ENCODE results near the gene LLCFC1.

Gene LLCFC1

DNA sequence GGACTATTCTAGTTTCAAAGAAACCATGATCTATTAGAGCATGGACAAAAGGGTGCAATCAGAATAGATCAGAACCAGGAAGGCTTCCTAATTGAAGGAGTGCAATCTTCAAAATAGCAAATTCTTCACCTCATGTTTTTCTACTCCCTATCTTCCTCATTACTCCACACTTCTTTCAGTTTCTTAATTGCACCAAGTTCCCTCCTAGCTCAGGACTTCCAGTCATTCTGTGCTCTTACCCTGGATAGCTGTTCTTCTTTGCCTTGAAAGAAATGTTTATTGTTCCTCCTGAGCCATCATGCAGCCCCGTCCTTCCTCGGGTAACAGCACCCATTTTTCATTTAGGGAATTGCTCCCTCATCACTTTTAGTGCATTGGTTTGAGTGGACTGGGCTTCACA is 28.8 kb upstream of the LLCFC1 start:
- no peak for FAIRE-seq

DNA sequence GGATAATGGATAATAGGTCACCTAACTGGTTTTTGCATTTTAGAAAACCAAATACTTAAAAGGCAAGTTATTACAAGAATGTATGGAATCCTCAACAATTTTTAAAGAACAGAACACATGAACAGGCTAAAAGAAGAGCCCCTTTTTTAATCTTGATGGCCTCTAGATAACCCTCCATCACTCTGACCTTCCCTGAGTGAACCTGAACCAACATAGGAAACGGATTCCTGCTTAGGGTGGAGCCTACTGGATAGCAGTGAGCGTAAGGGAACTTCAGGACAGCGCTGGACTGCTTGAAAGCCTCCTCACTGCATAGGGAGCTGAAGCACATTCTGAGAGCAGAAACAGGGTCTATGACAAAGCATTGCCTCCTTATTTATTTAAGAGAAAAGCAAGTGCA is 26.2 kb upstream of the LLCFC1 start:
- FAIRE-seq, result no peak

DNA sequence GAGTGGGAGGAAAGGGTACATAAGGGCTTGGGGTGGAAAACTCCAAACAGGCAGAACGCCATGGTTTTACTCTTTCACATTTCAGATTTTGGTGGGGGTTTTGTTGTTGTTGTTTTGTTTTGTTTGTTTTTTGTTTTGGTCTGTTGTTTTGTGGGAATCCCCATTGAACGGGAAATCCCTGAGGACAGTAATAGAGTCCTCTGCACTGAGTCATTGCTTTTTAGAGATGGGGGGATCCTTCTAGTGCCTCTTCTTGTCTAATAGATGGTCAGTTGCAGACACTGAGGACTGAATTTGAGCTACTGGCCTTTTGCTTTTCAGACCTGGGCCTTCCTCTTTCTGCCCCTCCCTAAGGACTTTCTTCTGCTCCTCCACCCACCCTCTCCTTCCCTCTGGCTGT is 25.7 kb upstream of the LLCFC1 start:
- no peak for FAIRE-seq

DNA sequence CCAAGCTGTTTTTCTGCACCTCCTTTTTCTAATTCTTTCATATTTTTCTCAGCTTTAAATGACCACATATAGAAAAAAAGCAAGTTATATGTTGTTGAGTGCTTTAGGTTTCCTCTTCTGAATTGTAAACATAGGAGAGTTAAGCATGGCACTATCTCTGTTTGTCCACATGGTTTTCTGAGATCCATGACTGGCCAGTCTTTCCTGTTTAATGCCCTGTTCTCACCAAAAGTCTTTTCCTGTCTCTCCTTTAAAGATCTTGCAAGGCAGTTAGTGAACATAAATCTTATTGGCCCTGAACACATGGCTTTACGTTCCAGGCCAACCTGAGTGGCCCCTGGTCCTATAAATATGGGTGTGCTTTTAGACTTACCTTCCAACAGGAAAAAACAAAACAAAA is 25.2 kb upstream of the LLCFC1 start:
- FAIRE-seq, result no peak

DNA sequence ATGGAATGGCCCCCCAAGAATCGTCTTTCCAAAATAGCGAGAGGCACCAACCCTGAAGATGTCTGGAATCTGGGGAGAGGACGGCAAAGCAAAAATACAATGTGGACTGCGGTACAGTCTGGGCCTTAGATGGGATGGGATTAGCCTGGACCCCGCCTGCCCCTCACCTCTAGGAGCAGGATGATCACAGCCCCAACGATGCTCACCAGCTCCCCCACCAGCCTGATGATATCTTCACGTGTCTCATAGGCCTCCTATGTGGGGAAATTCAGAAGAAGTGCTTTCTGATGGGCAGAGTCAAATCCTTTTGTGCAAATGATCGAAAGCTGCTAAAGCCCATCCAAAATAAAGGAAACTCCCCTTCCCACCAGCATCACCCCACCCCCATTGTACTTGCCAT is 24.0 kb upstream of the LLCFC1 start:
- no peak for FAIRE-seq

DNA sequence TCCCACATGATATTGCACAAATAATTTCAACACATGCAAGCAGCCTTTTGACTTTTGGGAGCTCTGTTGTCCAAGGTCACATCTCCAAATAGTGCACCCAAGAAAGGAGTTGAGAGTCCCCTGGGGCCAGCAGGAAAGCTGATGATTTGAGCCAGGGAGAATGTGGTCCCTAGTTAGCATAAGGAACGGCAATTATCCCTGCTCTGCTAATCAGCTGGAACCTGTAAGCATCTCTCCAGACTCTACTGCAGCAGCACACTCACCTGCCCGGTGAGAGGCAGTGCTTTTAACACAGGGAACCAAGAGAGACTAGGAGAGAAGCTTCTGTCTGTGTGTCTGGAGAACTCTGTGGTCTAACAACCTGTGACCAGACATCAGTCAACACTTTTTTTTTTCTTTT is 22.8 kb upstream of the LLCFC1 start:
- FAIRE-seq, result no peak

DNA sequence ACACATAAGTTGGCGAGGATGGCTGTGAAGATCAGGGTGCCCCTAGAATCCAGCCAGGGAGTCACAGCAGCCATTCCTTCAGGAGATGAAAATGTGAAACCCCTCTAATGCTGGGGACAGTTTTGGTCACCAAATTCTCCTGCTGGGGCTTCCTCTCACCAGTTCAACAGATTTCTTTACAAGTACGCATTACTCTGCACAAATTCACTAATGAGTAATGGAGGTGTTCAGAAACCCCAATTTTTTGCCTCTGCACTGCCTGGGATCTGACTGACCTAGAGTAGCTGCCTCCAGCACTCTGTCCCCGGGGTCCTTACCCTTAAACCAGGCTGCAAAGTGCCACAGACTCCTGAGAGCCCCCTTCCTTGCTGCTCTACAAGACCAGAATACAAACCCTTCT is 21.8 kb upstream of the LLCFC1 start:
- FAIRE-seq, result no peak

DNA sequence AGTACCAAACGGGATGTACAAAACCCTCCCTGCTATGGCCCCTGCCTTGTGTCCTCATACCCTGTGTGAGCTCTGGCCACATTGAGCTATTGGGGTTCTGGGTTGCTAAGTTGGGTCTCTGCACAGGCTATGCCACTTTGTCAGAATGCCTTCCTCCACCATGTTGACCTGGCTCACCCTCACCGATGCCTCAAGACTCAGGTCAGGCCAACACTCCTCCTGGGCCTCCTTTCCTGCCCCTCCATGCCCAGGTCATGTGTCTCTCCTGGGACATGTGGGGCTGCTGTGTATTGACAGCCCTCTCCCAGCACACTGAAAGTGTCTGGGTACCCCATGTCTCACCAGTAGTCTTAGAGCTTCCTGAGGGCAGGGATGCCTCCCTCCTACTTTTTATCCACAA is 20.4 kb upstream of the LLCFC1 start:
- no peak for FAIRE-seq

DNA sequence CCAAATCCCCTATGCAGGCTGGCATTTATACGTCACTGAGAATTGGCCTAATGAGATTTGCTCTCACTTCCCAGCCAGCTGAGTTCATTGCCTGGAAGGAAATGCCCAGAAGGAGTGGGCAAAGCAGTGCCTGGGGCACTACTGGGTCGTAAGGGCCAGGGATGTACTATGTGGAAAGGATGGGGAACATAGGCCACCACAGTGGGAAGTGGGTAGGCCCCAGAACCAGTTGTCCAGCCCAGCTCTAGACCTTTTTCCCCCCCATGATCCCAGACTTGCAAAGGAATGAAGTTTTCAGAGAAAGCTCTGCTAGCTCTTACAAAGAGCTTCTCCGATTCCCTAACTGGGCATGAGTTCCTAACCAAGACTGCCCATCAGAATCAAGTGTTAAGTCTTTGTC is 19.6 kb upstream of the LLCFC1 start:
- no peak for FAIRE-seq

DNA sequence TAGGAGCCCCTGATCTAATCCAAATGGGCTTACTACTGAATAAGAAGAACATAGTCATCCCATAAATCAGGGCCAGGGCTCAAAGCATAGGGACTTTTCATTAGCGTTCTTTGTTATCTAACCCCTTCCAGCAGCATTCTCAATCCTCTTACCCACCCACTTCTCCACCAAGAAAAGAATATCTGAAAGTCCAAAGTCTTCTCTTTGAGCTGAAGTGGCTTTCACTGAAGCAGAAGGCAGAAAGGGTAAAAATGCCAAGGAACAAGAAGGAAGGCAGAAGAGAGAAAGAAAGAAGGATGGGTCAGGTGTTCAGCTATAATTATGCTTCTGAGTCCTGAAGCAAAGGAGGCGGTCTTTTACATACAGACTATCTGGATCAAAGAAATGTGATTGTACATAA is 15.9 kb upstream of the LLCFC1 start:
- no peak for FAIRE-seq

DNA sequence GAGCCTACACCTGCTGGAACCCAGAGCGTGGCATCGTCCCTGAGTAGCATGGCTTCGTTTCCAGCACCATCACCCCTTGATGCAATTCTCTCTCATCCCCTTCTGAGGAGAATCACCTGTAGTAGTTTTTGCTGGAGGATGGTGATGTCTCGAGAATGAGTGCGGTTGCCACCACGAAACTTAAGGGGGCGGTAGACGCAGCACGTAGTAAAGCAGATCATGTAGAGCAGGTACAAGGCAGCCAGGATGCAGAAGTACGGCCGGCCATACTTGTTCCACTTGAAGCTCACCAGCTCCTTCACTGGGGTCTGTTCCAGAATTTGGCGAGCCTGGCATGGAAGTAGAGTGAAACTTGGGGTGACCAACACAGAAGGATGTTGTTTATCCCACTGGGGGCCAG is 13.9 kb upstream of the LLCFC1 start:
- no peak for FAIRE-seq

DNA sequence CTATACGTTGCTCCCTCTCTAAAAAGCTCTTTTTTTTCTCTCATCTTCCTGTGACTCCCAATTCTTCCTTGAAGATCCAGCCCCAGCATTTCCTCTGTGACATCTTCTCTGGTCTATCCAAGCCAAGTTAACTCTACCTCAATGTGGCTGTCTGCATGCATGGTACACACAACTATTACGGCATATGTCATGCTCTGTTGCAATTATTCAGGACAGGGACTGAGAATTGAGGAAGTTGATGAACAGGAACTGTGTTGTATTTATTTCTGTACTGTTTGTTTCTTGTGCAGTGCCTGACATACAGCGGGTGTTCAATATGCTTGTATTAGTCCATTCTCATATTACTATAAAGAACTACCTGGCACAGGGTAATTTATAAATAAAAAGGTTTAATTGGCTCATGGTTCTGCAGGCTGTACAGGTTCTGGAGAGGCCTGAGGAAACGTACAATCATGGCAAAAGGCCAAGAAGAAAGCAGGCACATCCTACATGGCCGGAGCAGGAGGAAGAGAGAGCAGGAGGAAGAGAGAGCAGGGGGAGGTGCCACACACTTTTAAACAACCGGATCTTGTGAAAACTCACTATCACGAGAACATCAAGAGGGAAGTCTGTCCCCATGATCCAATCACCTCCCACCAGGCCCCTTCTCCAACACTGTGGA is 12.1 kb upstream of the LLCFC1 start:
- no peak for FAIRE-seq

DNA sequence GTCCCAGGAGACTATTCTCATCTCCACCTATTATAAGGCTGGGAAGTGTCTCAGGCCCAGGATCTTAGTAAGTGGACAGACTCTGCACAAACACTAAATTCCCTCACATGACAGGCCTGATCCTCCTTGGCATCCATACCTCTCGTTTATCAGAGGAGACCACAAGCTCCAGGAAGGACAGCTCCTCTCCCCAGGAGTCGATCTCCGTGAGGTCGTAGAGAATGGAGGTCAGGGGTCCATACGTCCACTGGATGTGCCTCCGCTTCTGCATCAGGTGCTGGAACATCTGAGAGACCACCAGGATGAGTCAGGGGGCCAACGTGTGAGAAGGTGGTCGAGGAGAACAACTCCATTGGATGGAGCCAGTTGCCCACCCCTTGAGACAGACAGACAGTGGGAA is 11.3 kb upstream of the LLCFC1 start:
- FAIRE-seq, result no peak

DNA sequence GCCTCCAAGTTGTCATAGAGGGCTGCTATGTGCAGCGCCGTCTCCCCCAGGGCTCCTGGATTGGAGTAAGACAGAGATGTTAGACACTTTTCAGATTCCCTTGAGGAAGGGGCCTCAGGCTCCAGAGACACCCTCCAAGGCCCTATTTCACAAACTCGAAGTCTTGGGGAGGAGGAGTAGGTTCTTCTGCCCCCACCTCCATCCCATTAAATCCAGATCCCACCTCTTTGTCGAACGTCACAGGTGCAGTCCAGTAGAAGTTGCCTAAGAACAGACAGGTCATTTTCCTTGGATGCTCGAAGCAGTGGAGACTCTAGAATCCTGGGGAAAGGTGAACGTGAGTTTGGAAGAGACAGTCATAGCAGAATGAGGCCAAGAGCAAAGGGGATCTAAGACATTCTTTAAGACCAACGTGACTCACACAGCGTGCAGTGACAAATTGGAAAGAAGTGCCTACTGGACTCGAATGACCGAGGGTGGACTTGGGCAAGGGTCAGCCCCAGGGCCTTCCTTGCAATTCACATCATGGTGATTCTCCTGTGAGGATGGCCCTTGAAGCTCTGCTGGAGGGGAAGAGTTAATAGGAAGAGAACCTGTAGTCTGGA is 9.1 kb upstream of the LLCFC1 start:
- no peak for FAIRE-seq

DNA sequence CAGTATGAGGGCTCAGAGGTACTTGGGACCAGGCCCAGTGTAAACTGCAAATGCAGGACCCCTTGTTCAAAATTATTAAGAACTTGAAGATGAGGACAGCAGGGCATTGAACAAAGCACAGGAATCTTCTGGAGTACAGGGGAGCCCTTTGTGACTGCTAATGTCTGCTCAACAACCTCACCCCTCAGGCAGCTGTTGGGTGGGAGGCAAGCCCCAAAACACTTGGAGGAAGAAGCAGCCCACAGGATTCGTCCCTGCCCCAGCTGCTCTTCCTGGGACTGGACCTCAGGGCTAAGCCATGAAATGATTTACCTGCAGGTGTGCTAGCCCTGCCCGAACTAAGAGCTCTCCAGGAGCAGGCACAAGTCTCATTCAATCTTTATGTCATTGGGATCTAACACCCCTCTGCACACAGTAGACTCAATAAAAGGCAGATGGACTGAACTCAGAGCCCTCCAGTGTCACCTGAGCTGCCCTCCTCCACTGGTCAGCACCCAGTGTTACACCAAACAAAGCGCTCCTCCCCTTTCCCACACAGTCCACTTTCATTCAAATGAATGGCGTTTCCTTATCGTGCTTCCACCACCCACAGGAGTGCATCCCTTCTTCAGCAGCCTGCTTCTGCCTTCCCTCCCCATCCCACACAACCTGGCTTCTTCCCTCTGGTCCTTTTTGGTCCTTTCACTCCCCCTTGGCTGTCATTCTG is 6.7 kb upstream of the LLCFC1 start:
- no peak for FAIRE-seq

DNA sequence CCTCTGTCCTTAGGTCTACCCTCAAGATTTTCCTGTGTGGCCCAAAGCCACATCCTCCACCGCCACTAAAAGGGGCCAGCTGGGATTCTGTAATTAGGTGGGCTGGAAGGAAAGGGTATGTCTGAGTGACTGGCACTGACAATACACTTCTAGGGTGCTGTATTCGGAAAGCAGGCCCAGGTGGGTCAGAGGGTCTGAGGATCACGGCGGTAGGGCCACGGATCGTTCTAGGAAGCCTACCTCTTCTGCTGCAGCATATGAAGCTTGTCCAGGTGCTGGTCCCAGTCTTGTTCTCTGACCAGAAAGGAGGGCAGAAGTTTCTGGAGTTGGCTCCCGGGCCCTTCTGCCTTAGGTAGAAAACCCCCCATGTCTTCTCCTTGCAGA is 6.2 kb upstream of the LLCFC1 start:
- FAIRE-seq, result no peak

DNA sequence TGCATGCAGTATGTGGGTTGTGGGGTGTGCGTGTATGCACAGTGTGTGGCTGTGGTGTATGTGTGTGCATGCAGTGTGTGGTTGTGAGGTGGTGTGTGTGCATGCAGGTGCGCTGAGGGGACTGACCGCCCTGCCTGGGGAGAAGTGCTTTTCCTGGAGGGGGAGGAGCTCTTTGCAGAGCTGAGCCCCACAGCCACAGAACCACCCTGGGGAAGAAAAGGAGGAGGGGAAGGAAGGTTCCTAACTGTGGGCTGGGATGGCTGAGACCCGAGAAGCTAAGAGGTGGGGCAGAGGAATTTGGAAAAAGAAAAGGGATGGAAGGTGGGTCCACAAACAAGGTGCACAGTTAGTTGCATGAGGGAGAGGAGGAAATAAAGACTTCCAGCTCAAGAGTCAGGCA is 5.7 kb upstream of the LLCFC1 start, which contains the start of gene TRPV5:
Gene TRPV5 (minus strand): TSS at position 123 of the 400 bp plus-strand sequence. CDS start 287 bp downstream, outside the sequence.
- no peak for FAIRE-seq

DNA sequence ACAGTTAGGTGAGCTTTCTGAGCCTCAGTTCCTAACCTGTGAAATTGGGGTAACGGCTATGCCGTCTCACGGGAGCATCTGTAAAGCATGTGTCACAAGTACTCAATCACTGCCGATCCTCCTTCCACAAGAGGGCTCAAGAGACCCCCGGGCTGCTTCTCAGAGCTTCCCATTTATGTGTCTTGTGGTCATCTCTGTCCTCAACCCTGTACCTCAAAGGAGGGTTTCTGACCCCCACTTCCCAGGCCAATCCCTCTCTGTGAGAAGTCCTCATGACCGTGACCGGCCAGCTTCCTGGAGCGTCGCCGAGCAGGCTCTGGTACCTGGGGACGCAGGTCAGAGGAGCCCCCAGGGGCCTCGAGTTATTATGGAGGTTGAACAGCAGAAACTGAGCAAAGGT is 5.2 kb upstream of the LLCFC1 start:
- FAIRE-seq, result no peak

DNA sequence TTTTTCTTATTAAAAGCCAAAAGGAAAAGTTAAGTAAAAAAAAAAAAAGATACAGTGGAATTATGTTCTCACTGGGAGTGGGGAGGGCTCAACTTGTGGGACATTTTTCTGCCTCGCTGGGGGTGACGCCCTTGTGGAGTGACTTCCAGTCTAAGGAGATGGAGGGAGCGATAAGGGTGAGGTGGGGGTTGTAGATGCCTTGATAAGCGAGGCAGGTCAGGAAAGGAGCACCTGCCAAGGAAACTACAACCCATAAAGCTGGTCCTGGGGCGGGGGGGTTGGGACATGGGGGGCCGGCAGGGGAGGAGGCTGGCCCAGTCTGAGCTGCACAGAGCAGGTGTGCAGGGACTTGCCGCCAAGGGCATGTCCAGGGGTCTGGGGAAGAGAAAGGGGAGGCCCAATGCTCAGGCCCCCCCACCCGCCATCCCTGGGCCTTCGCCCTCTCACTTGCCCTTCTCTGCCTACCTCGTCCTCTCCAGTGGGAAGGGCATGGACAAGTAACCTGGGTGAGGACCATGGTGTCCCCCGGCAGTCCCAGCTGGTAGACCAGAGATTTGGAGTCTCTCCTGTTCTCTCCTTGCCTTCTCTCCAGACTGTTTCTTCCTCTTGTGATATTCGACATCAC is 3.2 kb upstream of the LLCFC1 start:
- no peak for FAIRE-seq

DNA sequence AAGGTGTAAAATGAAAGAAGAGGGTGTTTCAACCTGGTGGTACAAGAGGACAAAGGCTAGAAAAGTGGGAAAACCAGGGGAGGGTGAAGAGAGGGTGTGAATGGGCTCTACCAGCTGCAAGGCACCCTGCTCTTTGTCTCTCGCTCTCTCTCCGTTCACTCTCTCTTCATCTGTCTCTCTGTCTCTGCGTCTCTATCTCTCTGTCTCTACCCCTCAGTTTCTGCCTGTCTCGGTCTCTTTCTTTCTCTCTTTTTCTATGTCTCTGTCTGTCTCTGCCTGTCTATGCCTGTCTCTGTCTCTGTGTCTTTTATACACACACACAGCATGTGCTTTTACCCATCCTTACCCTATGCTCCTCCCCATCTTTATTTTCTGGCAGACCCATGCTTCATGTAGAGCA is 673 bp upstream of the LLCFC1 start:
- no peak for FAIRE-seq

DNA sequence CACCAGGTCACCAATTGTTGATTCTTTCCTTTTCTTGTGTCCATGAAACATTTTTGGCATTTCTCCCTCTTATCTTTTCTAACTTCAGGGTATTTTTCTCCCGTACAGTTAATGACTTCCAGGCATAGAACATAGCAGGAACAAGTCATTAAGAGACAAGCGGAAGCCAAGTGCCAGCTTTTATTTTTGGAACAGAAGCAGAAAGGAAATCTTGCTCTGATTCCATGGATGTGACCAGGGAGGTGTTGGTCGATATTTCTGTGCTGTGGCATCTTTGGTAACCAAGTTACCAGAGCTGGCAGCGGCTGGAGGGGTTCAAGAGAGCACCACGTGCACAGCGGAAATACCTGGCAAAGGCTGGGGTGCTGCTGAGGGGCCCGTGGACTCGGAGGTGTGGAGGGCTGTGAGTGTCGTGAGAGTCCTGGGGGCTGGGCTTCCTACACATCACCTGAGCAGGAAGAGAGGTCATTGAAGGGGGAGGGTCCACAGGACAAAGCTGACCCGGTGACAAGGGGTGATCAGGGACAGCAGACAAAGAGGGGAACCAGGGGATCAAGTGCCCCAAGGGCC is 1.8 kb downstream of the LLCFC1 start:
- no peak for FAIRE-seq

DNA sequence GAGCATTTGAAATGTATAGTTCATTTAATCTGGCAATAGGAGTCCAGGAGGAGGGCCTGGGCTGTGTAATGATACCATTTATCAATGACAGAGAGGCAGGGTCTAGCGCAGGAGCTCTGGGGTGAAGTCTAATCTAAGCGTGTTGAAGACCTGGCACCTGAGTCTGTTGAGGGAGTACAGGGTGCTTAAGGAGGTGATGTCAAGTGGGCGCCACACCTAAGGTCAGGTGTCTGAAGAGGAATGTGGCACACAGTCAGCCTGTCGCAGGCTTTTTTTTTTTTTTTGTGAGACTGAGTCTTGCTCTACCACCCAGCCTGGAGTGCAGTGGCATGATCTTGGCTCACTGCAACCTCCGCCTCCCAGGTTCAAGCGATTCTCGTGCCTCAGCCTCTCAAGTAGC is 2.3 kb downstream of the LLCFC1 start:
- no peak for FAIRE-seq

DNA sequence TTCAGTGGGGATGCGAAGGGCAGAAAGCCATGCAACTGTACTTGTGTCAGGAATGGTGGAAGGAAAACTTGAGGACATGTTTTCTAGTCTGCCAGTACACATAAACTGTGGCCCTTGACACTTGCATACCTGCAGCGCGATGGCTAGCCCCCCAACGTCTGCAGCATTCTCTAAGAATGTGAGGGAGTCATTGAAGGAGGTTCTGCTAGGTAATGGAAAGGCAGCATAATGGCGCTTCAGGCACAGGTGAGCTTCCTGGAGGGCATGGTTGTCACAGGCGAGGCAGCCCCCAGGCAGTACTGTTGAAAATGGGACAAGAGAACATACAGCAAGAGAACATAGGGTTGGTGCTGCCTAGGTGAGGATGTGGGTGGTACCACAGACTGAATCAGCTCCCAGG is 3.5 kb downstream of the LLCFC1 start:
- FAIRE-seq, result no peak
